HG03039 (cell line): ENCODE measurements around the gene PAQR5.
A peak's percentile ranks its signal among the peaks of the same experiment; 100 is the strongest.
"Not testable (repeated sequence)": the region's sequence is repeated elsewhere in the genome, so short reads cannot be mapped to it uniquely, and the experiment has no call there.

Experiments
- ATAC-seq: cut with Tn5 transposase; IDR thresholded peaks from one replicate; pipeline ENCODE4 v1.9.1; 2021; ENCODE audit warnings: mild to moderate bottlenecking, moderate library complexity; ENCODE audit not compliant: unreplicated experiment

Gene PAQR5

GRCh38 chr15:69415381-69415780 lies 116.7 kb downstream of the PAQR5 start:
- no peak for ATAC-seq

DNA sequence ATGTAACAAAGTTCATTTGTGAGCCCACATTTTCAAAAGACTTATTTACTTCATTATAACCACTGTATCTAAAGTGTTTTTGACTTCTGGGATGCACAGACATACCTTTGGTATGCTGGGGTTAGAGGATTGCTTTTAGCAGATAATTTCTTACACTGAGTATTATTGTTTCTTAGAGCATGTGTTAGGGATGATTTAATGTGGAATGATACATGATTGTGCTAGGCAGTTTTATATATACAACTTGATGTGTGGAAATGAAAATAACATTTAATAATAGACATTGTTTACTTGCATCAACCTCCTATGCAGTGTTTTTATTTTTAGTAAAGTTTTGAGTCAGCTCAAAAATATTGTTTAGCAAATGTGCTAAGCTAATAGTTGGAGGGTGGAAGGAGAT lies 118.9 kb downstream of the PAQR5 start:
- ATAC-seq: no peak

DNA sequence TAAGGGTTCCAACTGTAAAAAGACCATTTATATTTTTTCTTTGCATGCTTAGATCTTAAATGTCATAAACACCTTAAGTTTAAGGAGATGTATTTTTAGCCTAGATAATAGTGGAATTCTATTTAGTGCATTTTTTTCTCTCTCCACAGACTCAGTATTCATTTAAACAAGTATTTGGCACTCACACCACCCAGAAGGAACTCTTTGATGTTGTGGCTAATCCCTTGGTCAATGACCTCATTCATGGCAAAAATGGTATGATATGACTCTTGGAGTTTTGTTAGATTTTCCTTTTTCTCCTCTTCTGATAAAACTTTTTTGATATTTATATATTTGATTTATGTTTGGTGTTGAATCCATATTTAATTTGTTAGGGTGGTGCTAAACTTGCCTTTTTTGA lies 122.8 kb downstream of the PAQR5 start:
- no peak for ATAC-seq

- no peak for ATAC-seq
These were observed 123.7 kb downstream of the PAQR5 start for GRCh38 chr15:69422336-69422895.

DNA sequence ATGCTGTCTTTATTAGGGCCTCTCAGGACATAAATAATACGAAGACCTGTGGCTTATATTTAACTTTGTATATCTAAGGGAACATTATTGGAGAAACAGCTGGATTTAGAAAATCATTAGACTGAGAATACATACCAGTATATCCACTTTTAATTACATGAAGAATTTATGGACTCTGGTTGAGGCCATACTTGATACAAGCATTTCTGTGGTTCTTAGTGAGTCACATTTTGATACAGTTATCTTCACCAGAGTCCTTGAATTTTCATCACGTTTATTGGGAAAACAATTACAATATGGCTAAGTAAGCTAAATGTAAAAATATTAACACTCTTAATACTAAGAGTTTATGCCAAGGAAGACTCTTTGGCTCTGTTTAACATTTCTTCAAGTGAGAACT lies 125.3 kb downstream of the PAQR5 start:
- ATAC-seq: no peak

- no peak for ATAC-seq
These were observed 126.2 kb downstream of the PAQR5 start for GRCh38 chr15:69424748-69425413.

DNA sequence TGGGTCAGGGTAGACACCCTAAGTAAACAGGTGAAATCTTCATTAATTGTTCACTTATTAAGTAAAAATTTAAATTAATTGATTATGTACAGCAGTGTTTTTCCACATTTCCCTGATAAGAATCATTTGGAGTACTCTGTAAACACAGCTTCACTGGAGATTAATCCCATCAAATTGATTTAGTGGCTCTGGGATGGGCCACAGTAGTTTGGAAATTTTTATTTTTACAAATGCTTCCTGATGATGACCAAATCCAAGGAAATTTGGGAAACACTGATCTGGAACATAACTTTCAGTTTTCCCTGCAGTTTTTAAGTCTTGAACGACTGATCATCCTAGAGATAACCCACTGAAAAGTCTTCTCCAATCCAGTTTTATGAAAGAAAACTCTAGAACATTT lies 135.1 kb downstream of the PAQR5 start:
- no peak for ATAC-seq

GRCh38 chr15:69434238-69434637 lies 135.5 kb downstream of the PAQR5 start:
- ATAC-seq: no peak

DNA sequence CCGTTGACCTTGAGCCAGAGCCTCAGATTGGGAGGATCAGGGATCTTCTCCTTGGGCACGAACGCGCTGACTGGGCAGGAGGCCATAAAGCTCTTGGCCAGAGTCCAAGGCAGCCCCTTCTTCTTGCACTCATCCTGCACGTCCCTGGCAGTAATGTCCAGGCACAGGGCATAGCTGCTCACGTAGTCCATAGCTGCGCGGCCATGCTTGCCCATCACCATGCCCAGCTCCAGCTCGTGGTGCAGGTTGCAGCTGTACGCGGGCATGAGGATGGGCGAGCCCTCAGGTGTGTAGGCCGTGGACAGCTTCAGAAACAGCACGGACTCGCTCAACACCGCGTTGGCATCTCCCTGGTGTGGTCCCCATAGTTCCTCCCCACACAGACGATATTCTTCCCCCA lies 136.0 kb downstream of the PAQR5 start:
- no peak for ATAC-seq

DNA sequence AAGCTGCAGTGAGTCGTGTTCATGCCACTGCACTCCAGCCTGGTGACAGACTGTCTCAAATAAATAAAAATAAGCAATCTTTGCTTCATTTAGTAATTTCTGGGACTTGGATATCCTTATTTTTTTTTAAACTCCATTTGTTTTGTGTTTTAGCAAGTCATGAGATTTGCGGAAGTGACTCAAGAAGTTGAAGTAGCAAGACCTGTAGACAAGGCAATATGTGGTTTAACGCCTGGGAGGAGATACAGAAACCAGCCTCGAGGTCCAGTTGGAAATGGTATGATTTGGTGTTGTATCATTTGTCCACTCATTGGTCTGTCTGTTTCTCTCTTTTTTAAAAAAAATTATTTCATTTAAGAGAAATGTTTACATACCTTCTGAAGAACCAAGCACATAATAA lies 137.3 kb downstream of the PAQR5 start:
- ATAC-seq: no peak

DNA sequence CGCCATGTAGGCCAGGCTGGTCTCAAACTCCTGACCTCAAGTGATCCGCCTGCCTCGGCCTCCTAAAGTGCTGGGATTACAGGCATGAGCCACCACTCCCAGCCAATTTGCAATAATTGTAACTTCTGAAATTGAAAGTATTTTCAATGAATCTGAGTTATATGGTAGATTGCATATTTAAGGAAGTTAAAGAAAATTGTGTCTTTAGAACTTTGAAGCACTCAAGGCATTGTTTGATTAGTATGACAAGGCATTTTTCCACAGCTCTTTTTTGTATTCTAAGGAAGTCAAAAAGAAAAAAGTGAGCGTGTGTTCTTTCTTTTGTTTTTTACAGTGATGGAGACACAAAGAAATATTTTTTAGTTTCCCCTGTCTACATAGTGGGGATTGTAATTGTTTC lies 138.2 kb downstream of the PAQR5 start:
- ATAC-seq: no peak

GRCh38 chr15:69439623-69440022 lies 140.9 kb downstream of the PAQR5 start:
- no peak for ATAC-seq

GRCh38 chr15:69443032-69443611 lies 144.4 kb downstream of the PAQR5 start:
- no peak for ATAC-seq

DNA sequence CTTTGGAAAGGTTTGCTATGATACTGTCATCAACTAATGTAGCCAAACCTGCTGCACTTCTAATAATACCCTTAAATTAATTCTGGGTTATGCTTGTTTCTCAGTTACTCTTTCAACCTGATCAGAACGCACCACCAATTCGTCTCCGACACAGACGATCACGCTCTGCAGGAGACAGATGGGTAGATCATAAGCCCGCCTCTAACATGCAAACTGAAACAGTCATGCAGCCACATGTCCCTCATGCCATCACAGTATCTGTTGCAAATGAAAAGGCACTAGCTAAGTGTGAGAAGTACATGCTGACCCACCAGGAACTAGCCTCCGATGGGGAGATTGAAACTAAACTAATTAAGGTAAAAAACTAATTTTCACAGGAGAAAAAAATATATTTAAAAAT lies 146.0 kb downstream of the PAQR5 start:
- ATAC-seq: no peak

GRCh38 chr15:69446953-69447352 lies 148.2 kb downstream of the PAQR5 start:
- no peak for ATAC-seq

DNA sequence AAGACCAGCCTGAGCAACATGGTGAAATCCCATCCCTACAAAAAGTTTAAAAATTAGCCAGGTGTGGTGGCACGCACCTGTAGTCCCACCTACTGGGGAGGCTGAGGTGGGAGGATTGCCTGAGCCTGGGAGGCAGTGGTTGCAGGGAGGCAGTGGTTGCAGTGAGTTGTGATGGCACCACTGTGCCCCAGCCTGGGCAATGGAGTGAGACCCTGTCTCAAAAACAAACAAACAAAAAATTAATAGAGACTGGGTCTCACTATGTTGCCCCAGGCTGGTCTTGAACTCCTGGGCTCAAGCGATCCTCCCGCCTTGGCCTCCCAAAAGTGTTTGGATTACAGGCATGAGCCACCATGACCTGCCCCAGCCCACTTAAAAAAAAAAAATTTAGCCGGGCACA lies 151.5 kb downstream of the PAQR5 start:
- ATAC-seq: not testable (repeated sequence)

DNA sequence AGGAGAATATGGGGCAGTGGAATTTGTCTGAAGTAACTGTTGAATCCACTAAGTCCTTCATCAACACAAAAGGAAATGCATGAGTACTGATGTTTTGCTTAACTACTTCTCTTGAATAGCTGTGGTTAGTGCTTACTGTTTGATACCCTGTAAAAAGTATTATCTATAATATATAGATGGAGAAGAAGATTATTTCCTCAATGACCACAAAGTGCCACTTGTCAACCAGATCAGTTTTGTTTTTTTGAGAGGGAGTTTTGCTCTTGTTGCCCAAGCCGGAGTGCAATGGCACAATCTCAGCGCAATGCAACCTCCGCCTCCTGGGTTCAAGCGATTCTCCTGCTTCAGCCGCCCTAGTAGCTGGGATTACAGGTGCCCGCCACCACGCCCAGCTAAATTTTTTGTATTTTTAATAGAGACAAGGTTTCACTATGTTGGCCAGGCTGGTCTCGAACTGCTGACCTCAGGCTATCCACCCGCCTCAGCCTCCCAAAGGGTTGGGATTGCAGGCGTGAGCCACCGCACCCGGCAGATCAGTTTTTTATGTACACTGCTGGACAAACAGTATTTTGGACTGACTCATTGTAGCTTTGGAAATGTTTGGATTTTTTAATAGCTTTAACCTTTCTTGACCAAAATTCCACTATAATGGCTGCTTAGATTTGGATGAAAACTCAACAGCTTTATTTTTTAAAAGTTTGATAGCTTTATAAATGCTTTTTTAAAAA lies 152.4 kb downstream of the PAQR5 start:
- ATAC-seq: no peak

GRCh38 chr15:69451951-69452691 lies 153.4 kb downstream of the PAQR5 start:
- peak; percentile 14 for ATAC-seq

DNA sequence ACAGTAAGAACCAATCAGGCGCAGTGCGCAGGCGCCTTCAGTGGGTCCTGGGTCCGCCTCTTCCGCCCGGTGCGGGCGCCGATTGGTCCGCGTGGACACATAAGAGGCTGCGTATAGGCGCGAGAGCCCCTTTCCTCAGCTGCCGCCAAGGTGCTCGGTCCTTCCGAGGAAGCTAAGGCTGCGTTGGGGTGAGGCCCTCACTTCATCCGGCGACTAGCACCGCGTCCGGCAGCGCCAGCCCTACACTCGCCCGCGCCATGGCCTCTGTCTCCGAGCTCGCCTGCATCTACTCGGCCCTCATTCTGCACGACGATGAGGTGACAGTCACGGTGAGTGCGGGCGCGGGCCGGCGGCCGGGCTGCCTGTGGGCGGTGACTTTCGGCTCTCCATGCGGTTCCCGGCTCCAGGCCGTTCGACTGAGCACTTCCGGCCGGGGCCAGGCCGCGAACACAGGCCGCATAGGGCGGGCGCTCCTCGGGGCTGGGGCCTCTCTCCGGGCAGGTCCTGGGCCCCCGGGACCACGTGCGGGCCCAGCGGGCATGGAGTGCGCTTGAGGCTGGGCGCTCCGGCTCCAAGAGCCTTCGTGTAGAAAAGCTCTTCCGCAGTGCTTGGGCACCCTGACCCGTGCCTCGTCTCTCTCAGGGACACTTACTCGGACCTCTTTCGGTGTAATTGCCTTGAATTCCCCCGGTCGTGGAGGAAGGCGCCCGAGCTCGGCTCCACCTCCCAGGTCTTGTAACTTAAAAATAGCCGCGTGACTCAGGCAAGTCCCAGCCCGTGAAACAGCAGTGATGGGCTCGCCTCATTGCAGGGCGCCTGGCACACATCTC lies 154.2 kb downstream of the PAQR5 start, which contains the start of gene RPLP1:
RPLP1 (plus strand) TSS at position 127 of the 830 bp plus-strand sequence; CDS start at position 258, 131 bp downstream.
- ATAC-seq: peak; percentile 82

DNA sequence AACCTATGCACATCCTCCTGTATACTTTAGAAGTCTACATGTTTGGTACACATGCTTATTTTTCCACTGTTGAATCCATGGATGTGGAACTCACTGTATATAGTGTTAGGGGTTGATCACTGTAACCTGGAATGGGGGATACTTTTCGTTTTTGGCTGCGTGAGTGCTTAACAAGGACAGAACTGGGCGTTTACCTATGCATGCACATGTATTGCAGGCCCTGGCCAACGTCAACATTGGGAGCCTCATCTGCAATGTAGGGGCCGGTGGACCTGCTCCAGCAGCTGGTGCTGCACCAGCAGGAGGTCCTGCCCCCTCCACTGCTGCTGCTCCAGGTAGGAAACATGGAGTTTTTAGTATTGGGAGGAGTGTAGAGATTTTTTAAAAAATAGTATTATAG lies 156.2 kb downstream of the PAQR5 start:
- no peak for ATAC-seq
